K562 (cell line): Measurements from ENCODE around the gene MB21D2.

Source experiments
- BRF2 ChIP-seq: IDR thresholded peaks from 3 replicates; pipeline ENCODE4 v1.6.1; 2011; ENCODE audit warnings: borderline replicate concordance, mild to moderate bottlenecking; ENCODE audit not compliant: insufficient read length, insufficient read depth
- CBFB ChIP-seq: sonication (generic); formaldehyde crosslinking; IDR thresholded peaks from 2 replicates; pipeline ENCODE4 v1.4.0; 2020; ENCODE audit warnings: mild to moderate bottlenecking, missing genetic modification reagents
- CEBPZ ChIP-seq: fragments of 150-350 bp; IDR thresholded peaks from 2 replicates; pipeline ENCODE4 v1.6.1; 2014; ENCODE audit warnings: low read depth, mild to moderate bottlenecking, low read length, borderline replicate concordance
- CHD4 ChIP-seq: fragments of 200-600 bp; sonication (generic); IDR thresholded peaks from 3 replicates; pipeline ENCODE4 v1.6.1; 2012; ENCODE audit warnings: low read depth, mild to moderate bottlenecking, mixed read lengths, low read length, inconsistent platforms; ENCODE audit not compliant: insufficient read depth, insufficient replicate concordance, poor library complexity, severe bottlenecking
- CTCF ChIP-seq, 3 experiments: IDR thresholded peaks in 2 of 3; conservative IDR thresholded peaks in 1 of 3; 2 replicates each; pipeline ENCODE4 v1.5.1; 2011 to 2012; ENCODE audit warnings: low read length in 3 of 3, mild to moderate bottlenecking in 3 of 3, control low read depth in 2 of 3, improper control_type of control experiment in 1 of 3, inconsistent platforms in 1 of 3, low read depth in 1 of 3, mixed read lengths in 1 of 3, moderate library complexity in 1 of 3; ENCODE audit not compliant: insufficient read depth in 2 of 3
- EGR1 ChIP-seq: fragments of 450-650 bp; conservative IDR thresholded peaks from 2 replicates; pipeline ENCODE4 v1.6.1; 2017; ENCODE audit warnings: mild to moderate bottlenecking
- HBP1 ChIP-seq: fragments of 450-650 bp; formaldehyde crosslinking; IDR thresholded peaks from 2 replicates; pipeline ENCODE4 v1.4.0; 2022; ENCODE audit warnings: missing genetic modification characterization
- MNT ChIP-seq, 2 experiments: fragments of 450-650 bp; conservative IDR thresholded peaks; 2 replicates each; pipeline ENCODE4 v1.6.1; 2017; ENCODE audit warnings: mild to moderate bottlenecking in 2 of 2, moderate library complexity in 2 of 2
- REST ChIP-seq, 2 experiments: fragments of 450-650 bp; formaldehyde crosslinking in 1 of 2; IDR thresholded peaks; 2 replicates each; pipeline versions ENCODE4 v1.4.0 to v1.6.1; 2014 to 2020; ENCODE audit warnings: mild to moderate bottlenecking in 2 of 2, borderline replicate concordance in 1 of 2, low read depth in 1 of 2
- RFX5 ChIP-seq: IDR thresholded peaks from 2 replicates; pipeline ENCODE4 v1.6.1; 2011; ENCODE audit warnings: low read depth, mild to moderate bottlenecking, improper control_type of control experiment, low read length
- USF2 ChIP-seq: sonication (generic); formaldehyde crosslinking; IDR thresholded peaks from 2 replicates; pipeline ENCODE4 v1.5.0; 2020; ENCODE audit warnings: missing genetic modification reagents
- ZNF75A ChIP-seq: fragments of 450-650 bp; formaldehyde crosslinking; IDR thresholded peaks from 2 replicates; pipeline ENCODE4 v1.4.0; 2020; ENCODE audit warnings: mild to moderate bottlenecking
- ZSCAN29 ChIP-seq: fragments of 450-650 bp; IDR thresholded peaks from 2 replicates; pipeline ENCODE4 v1.6.1; 2017

GRCh38 chr3:192844486-192844765 is 73.2 kb downstream of the MB21D2 start:
- TF ChIP-seq BRF2 (no peak), ZSCAN29 (no peak), USF2 (CRISPR knock-in tag) (no peak), REST (IDR thresholded peaks at IDR 0.05; ENCODE audit: borderline replicate concordance) (no peak), REST (CRISPR knock-in tag; IDR thresholded peaks at IDR 0.05; ENCODE audit: low read depth) (no peak), CTCF (IDR thresholded peaks at IDR 0.05 in 2 of 3, conservative IDR thresholded peaks at IDR 0.05 in 1 of 3; ENCODE audit: insufficient read depth in 2 of 3, low read depth in 1 of 3, low read length in 3 of 3) (no peak), HBP1 (CRISPR knock-in tag) (no peak), EGR1 (no peak), ZNF75A (CRISPR knock-in tag) (no peak), CBFB (CRISPR knock-in tag) (no peak), RFX5 (no peak), CHD4 (no peak), CEBPZ (no peak), MNT (conservative IDR thresholded peaks at IDR 0.05) (no peak)
